Naive thymus-derived CD8-positive, alpha-beta T cell (primary cell): Measurements from ENCODE around the gene SYT15B. TPM values are rescaled to one million over a fixed set of nuclear protein-coding genes. Genes with fewer than 3 reads are reported as not detected.
"Not testable (repeated sequence)": the region's sequence is repeated elsewhere in the genome, so short reads cannot be mapped to it uniquely, and the experiment has no call there.

Experiments
- ATAC-seq, 2 donors: fragments of 150-1000 bp; cut with Tn5 transposase in 1 of 2; sonication (Bioruptor Pico), chemical (Tn5 transposase) in 1 of 2; 1 replicate in 1 of 2; 2 replicates in 1 of 2; pipeline ENCODE4 v1.10.0; 2021; ENCODE audit warnings: mild to moderate bottlenecking in 2 of 2, moderate library complexity in 2 of 2
- POLR2A ChIA-PET: fragments of 350-600 bp; sonication (Branson Sonifier 250); formaldehyde crosslinking; loops from one replicate; lab custom pipeline; 2021; ENCODE audit warnings: antibody characterized with exemption; lab: Charles Lee
- DNase-seq, 10 donors: peaks; one replicate each; pipeline versions ENCODE4 v3.0.0 to v3.0.0-alpha.2; 2020 to 2022
- H3K27ac Mint-ChIP-seq, 10 donors: one replicate each; pipeline ENCODE4 v1.8.0; 2020 to 2022; ENCODE audit warnings: mild to moderate bottlenecking in 10 of 10, mixed read lengths in 10 of 10, moderate library complexity in 4 of 10, inconsistent platforms in 1 of 10
- H3K27me3 Mint-ChIP-seq, 5 donors: one replicate each; pipeline ENCODE4 v1.8.0; 2021 to 2022; ENCODE audit warnings: mixed read lengths in 5 of 5
- H3K36me3 Mint-ChIP-seq, 3 donors: one replicate each; pipeline ENCODE4 v1.8.0; 2020 to 2022; ENCODE audit warnings: mixed read lengths in 3 of 3, mild to moderate bottlenecking in 2 of 3, inconsistent platforms in 1 of 3
- H3K4me1 Mint-ChIP-seq, 4 donors: one replicate each; pipeline ENCODE4 v1.8.0; 2021 to 2022; ENCODE audit warnings: mixed read lengths in 4 of 4
- H3K4me3 Mint-ChIP-seq, 10 donors: one replicate each; pipeline ENCODE4 v1.8.0; 2020 to 2022; ENCODE audit warnings: mild to moderate bottlenecking in 10 of 10, mixed read lengths in 10 of 10, moderate library complexity in 6 of 10, inconsistent platforms in 1 of 10
- H3K9me3 Mint-ChIP-seq, 9 donors: one replicate each; pipeline ENCODE4 v1.8.0; 2020 to 2022; ENCODE audit warnings: mixed read lengths in 9 of 9, mild to moderate bottlenecking in 3 of 9, inconsistent platforms in 1 of 9, moderate library complexity in 1 of 9
- polyA plus RNA-seq, 3 donors: library from polyadenylated mRNA; unstranded; fragments of 300-500 nt; fragmentation: Illumina TruSeq; gene quantifications; one replicate each; pipeline ENCODE4 v1.2.3, GENCODE V29; 2021
- total RNA-seq, 8 experiments: library from RNA in 2 of 8; stranded (reverse) in 2 of 8; gene quantifications; one replicate each; pipeline ENCODE4 v1.2.3 and lab custom pipeline; 2021 to 2026

Gene SYT15B
- total RNA-seq = under 1 TPM in 1 of 2 experiments, not detected in 1; 0.13 TPM
- not detected for polyA plus RNA-seq
- total RNA-seq (lab: John Stamatoyannopoulos, UW) = 0 to 0.19 (median 0) reads per million in 6 experiments

DNA sequence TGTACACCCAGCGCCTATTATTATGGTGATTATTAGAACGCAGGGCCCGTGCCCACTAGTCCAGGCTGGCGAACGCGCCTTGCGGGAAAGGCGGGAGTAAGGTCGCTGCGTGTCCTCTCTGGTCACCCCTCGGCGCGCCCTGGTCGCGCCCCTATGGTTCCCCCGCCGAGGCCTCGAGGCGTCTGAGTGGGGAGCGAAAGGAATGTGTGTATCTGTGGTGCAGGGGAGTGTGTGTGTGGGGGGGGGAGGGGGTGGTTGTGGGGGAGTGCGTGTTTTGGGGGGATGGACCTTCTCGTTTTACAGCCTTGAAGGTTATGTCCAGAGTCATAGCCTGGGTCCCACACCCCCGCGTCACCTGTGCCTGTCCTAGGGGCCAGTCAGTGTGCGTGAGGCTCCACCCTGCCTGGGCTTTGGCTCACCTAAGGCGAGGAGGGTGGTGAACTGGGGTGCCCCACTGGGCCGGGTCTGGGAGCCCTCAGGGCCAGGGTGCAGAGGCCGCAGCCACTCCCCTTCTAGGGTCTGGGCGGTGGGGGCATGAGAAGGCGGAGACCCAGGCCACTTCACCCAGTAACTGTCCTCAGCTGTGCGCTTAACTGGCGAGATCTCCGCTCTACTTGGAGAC is at the start of gene SYT15B:
SYT15B (minus strand) TSS at position 39 of the 622 bp plus-strand sequence. CDS start 952 bp downstream, outside the sequence.
- H3K27ac Mint-ChIP-seq, H3K4me1 Mint-ChIP-seq, H3K9me3 Mint-ChIP-seq, H3K4me3 Mint-ChIP-seq, H3K36me3 Mint-ChIP-seq, ATAC-seq, DNase-seq, POLR2A ChIA-PET, H3K27me3 Mint-ChIP-seq: not testable (repeated sequence)

DNA sequence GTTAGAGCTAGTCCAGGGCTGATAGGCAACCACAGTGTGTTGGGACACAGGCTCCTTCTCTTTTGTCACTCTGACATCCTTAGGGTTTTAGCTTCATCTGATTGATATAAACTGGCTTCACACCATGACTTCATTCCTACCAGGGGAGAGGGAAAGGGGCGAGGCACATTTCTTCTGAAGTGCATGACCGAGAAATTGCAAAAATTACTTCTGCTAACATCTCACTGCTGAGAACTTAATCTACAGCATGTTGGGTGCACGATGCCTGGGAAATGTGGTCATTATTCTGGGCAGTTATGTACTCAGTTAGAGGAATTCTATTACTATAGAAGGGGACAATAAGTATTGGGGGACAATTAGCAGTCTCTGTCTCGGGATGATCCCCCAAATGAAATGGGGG is 16.2 kb upstream of the SYT15B start:
- H3K4me1 Mint-ChIP-seq, H3K27me3 Mint-ChIP-seq, H3K27ac Mint-ChIP-seq, H3K9me3 Mint-ChIP-seq, H3K36me3 Mint-ChIP-seq, H3K4me3 Mint-ChIP-seq, POLR2A ChIA-PET, ATAC-seq, DNase-seq: not testable (repeated sequence)

GRCh38 chr10:47775361-47776231 is 12.2 kb upstream of the SYT15B start:
- DNase-seq = peak in 1 of 10 donors; percentile 61
- H3K4me3 Mint-ChIP-seq, H3K27me3 Mint-ChIP-seq, H3K36me3 Mint-ChIP-seq, H3K27ac Mint-ChIP-seq, H3K4me1 Mint-ChIP-seq, H3K9me3 Mint-ChIP-seq, POLR2A ChIA-PET: not testable (repeated sequence)
- peak; percentile 69 to 72 for ATAC-seq

DNA sequence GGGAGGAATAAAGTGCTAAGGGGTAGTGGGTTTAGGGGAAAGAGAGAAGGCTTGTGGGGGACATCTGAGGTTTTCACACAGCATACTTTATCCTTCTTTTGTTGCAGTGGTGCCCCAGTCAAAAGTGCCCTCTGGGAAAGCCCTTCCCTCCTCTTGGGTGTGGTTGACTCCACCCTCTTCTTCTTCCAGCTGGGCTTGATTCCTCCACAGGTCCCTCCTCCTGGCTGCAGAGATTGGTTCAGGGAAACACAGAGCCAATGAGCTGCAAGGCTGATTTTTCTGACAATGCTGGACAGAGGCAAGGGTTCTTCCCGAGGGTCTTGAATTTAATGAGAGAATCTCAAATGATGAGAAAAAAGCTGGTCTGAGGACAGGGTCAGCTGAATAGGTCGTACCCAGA is 7.4 kb upstream of the SYT15B start:
- H3K27me3 Mint-ChIP-seq, ATAC-seq, H3K4me3 Mint-ChIP-seq, H3K27ac Mint-ChIP-seq, DNase-seq, H3K9me3 Mint-ChIP-seq, H3K4me1 Mint-ChIP-seq, POLR2A ChIA-PET, H3K36me3 Mint-ChIP-seq: not testable (repeated sequence)

DNA sequence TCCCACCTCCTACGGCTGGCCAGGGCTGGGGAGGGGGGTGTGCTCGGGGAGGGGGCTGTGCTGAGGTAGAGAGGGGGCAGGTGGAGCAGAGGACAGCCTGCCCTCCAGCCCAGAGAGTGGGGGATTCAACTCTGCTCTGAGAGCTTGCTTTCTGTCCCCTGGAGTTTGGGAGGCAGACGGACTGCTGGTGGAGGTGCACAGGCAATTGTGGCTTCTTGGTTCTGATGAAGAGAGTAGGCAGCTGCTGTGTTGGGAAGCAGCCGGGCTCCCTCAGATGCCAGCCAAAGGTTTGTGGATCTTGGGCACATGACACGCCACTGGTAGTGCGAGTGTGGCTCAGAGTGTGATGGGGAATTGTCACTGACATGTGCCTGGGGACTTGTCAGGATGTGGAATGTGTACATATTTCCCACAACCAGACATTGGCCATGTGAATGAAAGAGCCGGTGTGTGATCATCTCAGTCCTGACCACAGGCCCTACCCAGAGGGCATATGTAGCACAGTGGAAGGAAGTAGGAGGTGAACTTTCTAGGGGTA is 5.3 kb upstream of the SYT15B start:
- H3K27me3 Mint-ChIP-seq, H3K4me3 Mint-ChIP-seq, H3K9me3 Mint-ChIP-seq, POLR2A ChIA-PET, DNase-seq, H3K27ac Mint-ChIP-seq, H3K36me3 Mint-ChIP-seq, ATAC-seq, H3K4me1 Mint-ChIP-seq: not testable (repeated sequence)

- H3K4me1 Mint-ChIP-seq, H3K27me3 Mint-ChIP-seq, DNase-seq, H3K9me3 Mint-ChIP-seq, H3K36me3 Mint-ChIP-seq, POLR2A ChIA-PET, H3K27ac Mint-ChIP-seq, H3K4me3 Mint-ChIP-seq, ATAC-seq: not testable (repeated sequence)
These were observed 4.7 kb upstream of the SYT15B start for GRCh38 chr10:47768085-47768484.

GRCh38 chr10:47767236-47767635 is 3.8 kb upstream of the SYT15B start:
- DNase-seq, H3K4me3 Mint-ChIP-seq, H3K27me3 Mint-ChIP-seq, H3K36me3 Mint-ChIP-seq, H3K27ac Mint-ChIP-seq, POLR2A ChIA-PET, H3K4me1 Mint-ChIP-seq, H3K9me3 Mint-ChIP-seq, ATAC-seq: not testable (repeated sequence)

DNA sequence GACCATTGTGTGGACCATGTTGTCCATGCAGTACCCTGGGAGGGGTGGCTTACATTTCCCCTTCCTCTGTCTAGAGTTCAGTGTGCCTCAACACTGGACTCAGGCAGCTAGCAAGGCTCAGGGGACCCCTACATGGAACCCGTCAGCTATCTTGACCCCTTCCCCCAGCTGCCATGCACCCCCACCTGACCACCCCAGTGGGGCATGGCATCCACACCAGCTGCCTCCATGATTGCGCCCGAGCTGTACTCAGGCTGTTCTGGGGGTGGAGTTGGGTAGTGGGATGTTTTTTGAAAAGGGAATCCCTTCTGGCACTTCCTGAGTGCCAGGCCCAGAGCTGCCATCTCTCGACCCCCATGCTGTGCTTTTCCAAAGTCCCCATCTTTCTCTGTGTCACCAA is 1.8 kb upstream of the SYT15B start:
- ATAC-seq, H3K4me3 Mint-ChIP-seq, H3K9me3 Mint-ChIP-seq, H3K36me3 Mint-ChIP-seq, DNase-seq, H3K27me3 Mint-ChIP-seq, POLR2A ChIA-PET, H3K27ac Mint-ChIP-seq, H3K4me1 Mint-ChIP-seq: not testable (repeated sequence)

- POLR2A ChIA-PET, DNase-seq, H3K4me3 Mint-ChIP-seq, H3K9me3 Mint-ChIP-seq, H3K36me3 Mint-ChIP-seq, H3K27ac Mint-ChIP-seq, ATAC-seq, H3K27me3 Mint-ChIP-seq, H3K4me1 Mint-ChIP-seq: not testable (repeated sequence)
These were observed 478 bp downstream of the SYT15B start for GRCh38 chr10:47762674-47763553.

DNA sequence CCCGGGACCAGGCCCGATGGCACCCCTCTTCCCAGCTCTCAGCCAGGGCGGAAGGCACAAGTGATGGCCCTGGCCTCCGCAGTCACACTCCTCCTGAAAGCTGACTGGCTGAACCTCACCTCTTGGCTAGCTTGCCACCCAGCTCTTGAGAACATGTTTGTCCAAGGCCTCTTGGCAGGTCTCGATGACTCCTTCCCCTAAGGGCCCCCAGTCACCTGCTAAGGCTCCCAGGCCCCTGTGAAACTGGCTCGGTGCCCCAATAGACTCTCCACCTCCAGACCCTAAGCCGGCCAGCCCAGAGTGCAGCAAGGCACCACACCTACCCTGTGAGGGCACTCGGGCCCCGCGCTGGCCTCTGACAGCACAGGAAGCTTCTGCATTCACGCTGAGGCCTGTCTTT is 4.5 kb downstream of the SYT15B start:
- H3K4me3 Mint-ChIP-seq, H3K27me3 Mint-ChIP-seq, H3K27ac Mint-ChIP-seq, H3K9me3 Mint-ChIP-seq, POLR2A ChIA-PET, H3K4me1 Mint-ChIP-seq, DNase-seq, ATAC-seq, H3K36me3 Mint-ChIP-seq: not testable (repeated sequence)

DNA sequence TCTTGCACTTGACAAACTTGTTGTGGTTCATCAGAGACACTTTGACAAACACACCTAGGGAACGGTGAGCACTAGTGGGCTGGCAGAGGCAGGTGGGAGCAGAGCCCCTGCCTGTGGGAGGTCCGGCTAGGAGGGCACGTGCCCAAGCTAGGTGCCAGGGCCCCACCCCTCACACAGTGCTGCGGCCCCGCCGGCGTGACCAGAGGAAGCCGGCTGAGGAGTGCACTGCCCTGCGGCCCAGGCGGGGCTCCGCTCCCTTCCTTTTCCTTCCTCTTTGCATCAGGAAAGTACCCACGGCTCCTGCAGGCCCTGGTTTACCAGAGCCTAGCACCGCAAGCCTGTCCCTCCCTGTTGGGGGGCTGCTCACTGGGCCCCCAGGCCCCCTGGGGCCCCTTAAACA is 7.2 kb downstream of the SYT15B start:
- DNase-seq, H3K36me3 Mint-ChIP-seq, H3K9me3 Mint-ChIP-seq, H3K27me3 Mint-ChIP-seq, ATAC-seq, H3K4me1 Mint-ChIP-seq, H3K27ac Mint-ChIP-seq, H3K4me3 Mint-ChIP-seq, POLR2A ChIA-PET: not testable (repeated sequence)

DNA sequence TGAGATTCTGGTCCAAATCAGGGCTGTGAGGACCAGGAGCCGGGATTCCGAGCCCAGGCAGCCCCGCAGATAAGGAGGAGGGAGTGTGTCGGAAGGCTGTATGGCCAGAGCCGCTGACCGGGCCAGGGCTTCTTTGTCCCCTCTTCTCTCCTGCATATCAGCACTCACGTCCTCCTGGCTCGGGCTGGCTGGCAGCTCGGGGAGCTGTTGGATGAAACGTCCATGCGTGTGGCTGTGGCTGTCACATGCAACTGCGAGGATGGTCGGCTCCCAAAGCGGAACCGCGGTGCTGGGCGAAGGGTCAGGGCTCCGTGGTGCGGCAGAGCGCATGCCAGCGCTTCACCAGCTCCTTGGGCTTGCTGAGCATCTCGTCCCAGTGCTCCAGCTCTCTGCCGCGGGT is 9.5 kb downstream of the SYT15B start:
- POLR2A ChIA-PET, H3K27me3 Mint-ChIP-seq: not testable (repeated sequence)

More for the DNA sequence above, 9.5 kb downstream of the SYT15B start:
- H3K36me3 Mint-ChIP-seq, H3K4me3 Mint-ChIP-seq, H3K9me3 Mint-ChIP-seq, H3K4me1 Mint-ChIP-seq, DNase-seq, ATAC-seq, H3K27ac Mint-ChIP-seq: not testable (repeated sequence)
